Measurements from ENCODE around the gene PFDN1.

GRCh38 chr5:140270008-140270407 lies 32.9 kb downstream of the PFDN1 start:
- TF ChIP-seq POLR2A (IDR thresholded peaks at IDR 0.05): no peak
- no peak for TF ChIP-seq CTCF (IDR thresholded peaks at IDR 0.05)

Data from uterus (tissue), 2 donors.